Activated CD4-positive, CD25-positive, alpha-beta regulatory T cell (primary cell): ENCODE results near the gene PTTG2.
"Not testable (repeated sequence)": the region's sequence is repeated elsewhere in the genome, so short reads cannot be mapped to it uniquely, and the experiment has no call there.

Source experiments
- DNase-seq, 4 experiments: peaks; one replicate each; lab custom pipeline; 2025; lab: John Stamatoyannopoulos, UW

The PTTG2 gene

GRCh38 chr4:37956941-37957340, 3.3 kb upstream of the PTTG2 start:
- no peak for DNase-seq

GRCh38 chr4:37958932-37959331, 1.3 kb upstream of the PTTG2 start:
- DNase-seq, result no peak

GRCh38 chr4:37960679-37961450, 667 bp downstream of the PTTG2 start:
- no peak for DNase-seq

GRCh38 chr4:37964734-37965457, 4.7 kb downstream of the PTTG2 start:
- no peak for DNase-seq

- DNase-seq, result no peak
These were observed 5.8 kb downstream of the PTTG2 start for GRCh38 chr4:37966044-37966443.

- DNase-seq, result no peak
These were observed 7.5 kb downstream of the PTTG2 start for GRCh38 chr4:37967736-37968135.

- DNase-seq, result no peak
These were observed 8.5 kb downstream of the PTTG2 start for GRCh38 chr4:37968747-37969146.

- peak; percentile 23 to 36 (median 28) for DNase-seq
These were observed 10.5 kb downstream of the PTTG2 start for GRCh38 chr4:37970702-37971101.

- no peak for DNase-seq
These were observed 11.0 kb downstream of the PTTG2 start for GRCh38 chr4:37971202-37971601.

- DNase-seq, result no peak
These were observed 13.2 kb downstream of the PTTG2 start for GRCh38 chr4:37973441-37973840.

- not testable (repeated sequence) for DNase-seq
These were observed 15.2 kb downstream of the PTTG2 start for GRCh38 chr4:37975321-37975822.

GRCh38 chr4:37976507-37976906, 16.3 kb downstream of the PTTG2 start:
- no peak for DNase-seq

GRCh38 chr4:37976991-37977470, 16.8 kb downstream of the PTTG2 start:
- peak; percentile 37 to 63 (median 51) for DNase-seq

- DNase-seq, result peak; percentile 32 to 58 (median 48)
These were observed 17.5 kb downstream of the PTTG2 start for GRCh38 chr4:37977471-37978247.

GRCh38 chr4:37978248-37978924, 18.2 kb downstream of the PTTG2 start:
- DNase-seq, result no peak

GRCh38 chr4:37980246-37980645, 20.0 kb downstream of the PTTG2 start:
- no peak for DNase-seq

- DNase-seq, result no peak
These were observed 21.2 kb downstream of the PTTG2 start for GRCh38 chr4:37981425-37981824.

GRCh38 chr4:37981844-37982720, 21.9 kb downstream of the PTTG2 start:
- no peak for DNase-seq

- no peak for DNase-seq
These were observed 22.5 kb downstream of the PTTG2 start for GRCh38 chr4:37982736-37983135.

GRCh38 chr4:37983951-37984350, 23.8 kb downstream of the PTTG2 start:
- no peak for DNase-seq
